ENCODE data around the gene ZNF556.

- TF ChIP-seq CTCF (IDR thresholded peaks at IDR 0.05) (no peak), POLR2AphosphoS2 (conservative IDR thresholded peaks at IDR 0.05; ENCODE audit: low read length) (no peak), JUN (IDR thresholded peaks at IDR 0.05) (no peak), CEBPB (IDR thresholded peaks at IDR 0.05) (no peak), POLR2A (IDR thresholded peaks at IDR 0.05; ENCODE audit: low read length) (no peak), EP300 (IDR thresholded peaks at IDR 0.05) (no peak)
Observed at GRCh38 chr19:2827022-2827421, 40.1 kb upstream of the ZNF556 start.

Data from A549 (cell line).